GM19238 (cell line): ENCODE results near the gene KRTAP1-1.
"Not testable (repeated sequence)": the region's sequence is repeated elsewhere in the genome, so short reads cannot be mapped to it uniquely, and the experiment has no call there.

Source experiments
- DNase-seq: peaks from one replicate; pipeline ENCODE4 v3.0.0; 2011; ENCODE audit warnings: low spot score; ENCODE audit not compliant: insufficient read length

KRTAP1-1 gene

GRCh38 chr17:41057547-41057946 lies 16.3 kb upstream of the KRTAP1-1 start:
- no peak for DNase-seq

- DNase-seq, result not testable (repeated sequence)
Measured at GRCh38 chr17:41055130-41055529, 13.9 kb upstream of the KRTAP1-1 start, which contains the start of gene KRTAP2-2. TSS of gene KRTAP2-2 (minus strand) at chr17:41055230. CDS start at chr17:41055211, 19 bp downstream.

GRCh38 chr17:41054556-41054955 lies 13.3 kb upstream of the KRTAP1-1 start:
- not testable (repeated sequence) for DNase-seq

GRCh38 chr17:41054025-41054424 lies 12.8 kb upstream of the KRTAP1-1 start:
- DNase-seq, result no peak

- no peak for DNase-seq
Measured at GRCh38 chr17:41052566-41052965, 11.3 kb upstream of the KRTAP1-1 start.

- no peak for DNase-seq
Measured at GRCh38 chr17:41049110-41049509, 7.9 kb upstream of the KRTAP1-1 start.

- DNase-seq, result no peak
Measured at GRCh38 chr17:41048441-41048840, 7.2 kb upstream of the KRTAP1-1 start.

GRCh38 chr17:41046735-41047465 lies 5.7 kb upstream of the KRTAP1-1 start, which contains the start of gene KRTAP2-1:
TSS of gene KRTAP2-1 (minus strand) at chr17:41047316. CDS start at chr17:41047267, 49 bp downstream.
- DNase-seq, result not testable (repeated sequence)

- DNase-seq, result no peak
Measured at GRCh38 chr17:41042953-41043352, 1.7 kb upstream of the KRTAP1-1 start.

GRCh38 chr17:41037853-41038350 lies 3.3 kb downstream of the KRTAP1-1 start:
- no peak for DNase-seq

GRCh38 chr17:41034346-41034935 lies 6.8 kb downstream of the KRTAP1-1 start, which contains the start of gene KRTAP1-3:
TSS of gene KRTAP1-3 (minus strand) at chr17:41034874. CDS start at chr17:41034821, 53 bp downstream.
- DNase-seq, result not testable (repeated sequence)

GRCh38 chr17:41029633-41030245 lies 11.5 kb downstream of the KRTAP1-1 start, which contains the start of gene KRTAP1-4:
TSS of gene KRTAP1-4 (minus strand) at chr17:41030195. CDS start at chr17:41030078, 117 bp downstream.
- no peak for DNase-seq

GRCh38 chr17:41026715-41027471 lies 14.4 kb downstream of the KRTAP1-1 start, which contains the start of gene KRTAP1-5:
TSS of gene KRTAP1-5 (minus strand) at chr17:41027208. CDS start at chr17:41027155, 53 bp downstream.
- no peak for DNase-seq

GRCh38 chr17:41024697-41025096 lies 16.6 kb downstream of the KRTAP1-1 start:
- no peak for DNase-seq

GRCh38 chr17:41020336-41020735 lies 20.9 kb downstream of the KRTAP1-1 start:
- no peak for DNase-seq

- DNase-seq, result no peak
Measured at GRCh38 chr17:41019415-41019814, 21.8 kb downstream of the KRTAP1-1 start.

GRCh38 chr17:41018541-41018940 lies 22.7 kb downstream of the KRTAP1-1 start:
- DNase-seq, result no peak

- no peak for DNase-seq
Measured at GRCh38 chr17:41016578-41017215, 24.6 kb downstream of the KRTAP1-1 start.

GRCh38 chr17:41015454-41015853 lies 25.8 kb downstream of the KRTAP1-1 start:
- no peak for DNase-seq

- DNase-seq, result no peak
Measured at GRCh38 chr17:41013606-41014005, 27.6 kb downstream of the KRTAP1-1 start.
